ENCODE measurements around the gene SH3BGRL3.
"Not testable (repeated sequence)": the region's sequence is repeated elsewhere in the genome, so short reads cannot be mapped to it uniquely, and the experiment has no call there.

Gene SH3BGRL3

GRCh38 chr1:26290882-26291261 is 11.0 kb downstream of the SH3BGRL3 start:
- in situ Hi-C loops (cut with MboI; ENCODE audit: low pct_unique_long_range_greater_than_20kb, low sequenced_read_pairs, unreplicated experiment) = no loop called here
- TF ChIP-seq CTCF (IDR thresholded peaks at IDR 0.05; ENCODE audit: extremely low read depth, insufficient read depth, missing control alignments) = no peak
- DNase-seq (ENCODE audit: low spot score) = no peak

GRCh38 chr1:26291433-26291832 is 11.5 kb downstream of the SH3BGRL3 start:
- DNase-seq (ENCODE audit: low spot score) = no peak
- no peak for TF ChIP-seq CTCF (IDR thresholded peaks at IDR 0.05; ENCODE audit: extremely low read depth, insufficient read depth, missing control alignments)
- in situ Hi-C loops (cut with MboI; ENCODE audit: low pct_unique_long_range_greater_than_20kb, low sequenced_read_pairs, unreplicated experiment) = no loop called here

GRCh38 chr1:26291939-26292338 is 12.1 kb downstream of the SH3BGRL3 start:
- in situ Hi-C loops (cut with MboI; ENCODE audit: low pct_unique_long_range_greater_than_20kb, low sequenced_read_pairs, unreplicated experiment) = no loop called here
- no peak for DNase-seq (ENCODE audit: low spot score)

GRCh38 chr1:26292735-26293134 is 12.8 kb downstream of the SH3BGRL3 start:
- in situ Hi-C loops (cut with MboI; ENCODE audit: low pct_unique_long_range_greater_than_20kb, low sequenced_read_pairs, unreplicated experiment); DNase-seq (ENCODE audit: low spot score): not testable (repeated sequence)

More at GRCh38 chr1:26291939-26292338, 12.1 kb downstream of the SH3BGRL3 start:
- TF ChIP-seq CTCF (IDR thresholded peaks at IDR 0.05; ENCODE audit: extremely low read depth, insufficient read depth, missing control alignments) = no peak

- no peak for DNase-seq (ENCODE audit: low spot score)
- TF ChIP-seq CTCF (IDR thresholded peaks at IDR 0.05; ENCODE audit: extremely low read depth, insufficient read depth, missing control alignments) = no peak
- in situ Hi-C loops (cut with MboI; ENCODE audit: low pct_unique_long_range_greater_than_20kb, low sequenced_read_pairs, unreplicated experiment) = no loop called here
Observed at GRCh38 chr1:26293911-26294463, 14.1 kb downstream of the SH3BGRL3 start.

GRCh38 chr1:26295194-26296138 is 15.6 kb downstream of the SH3BGRL3 start:
- in situ Hi-C loops (cut with MboI; ENCODE audit: low pct_unique_long_range_greater_than_20kb, low sequenced_read_pairs, unreplicated experiment) = no loop called here
- DNase-seq (ENCODE audit: low spot score) = no peak
- no peak for TF ChIP-seq CTCF (IDR thresholded peaks at IDR 0.05; ENCODE audit: extremely low read depth, insufficient read depth, missing control alignments)

All from GM13977 (cell line).